ENCODE measurements around the gene TAF13.

Gene TAF13

DNA sequence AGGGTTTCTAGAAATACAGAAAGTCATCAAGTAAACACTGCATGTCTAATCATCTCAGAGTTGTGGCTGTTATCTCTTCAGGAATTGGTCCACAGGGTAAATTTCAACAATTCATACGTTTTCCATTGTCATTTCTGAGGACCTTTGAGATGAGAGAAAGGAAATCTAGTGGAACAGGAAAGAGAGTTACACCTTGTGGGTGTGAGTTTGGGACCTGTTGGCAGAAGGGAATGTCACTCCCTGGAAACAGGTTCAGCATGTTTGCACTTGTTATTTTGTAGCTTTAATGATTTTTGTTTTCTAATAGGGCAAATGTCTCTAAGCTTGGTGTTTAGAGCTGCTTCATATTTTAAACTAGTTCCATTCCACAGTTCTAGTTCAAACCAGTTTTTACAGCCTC, 20.3 kb upstream of the TAF13 start:
- no peak for TF ChIP-seq POLR2A (IDR thresholded peaks at IDR 0.05; ENCODE audit: extremely low read depth, insufficient read length)
- TF ChIP-seq MYC (IDR thresholded peaks at IDR 0.05; ENCODE audit: low read depth, low read length) = no peak
- TF ChIP-seq, protein P1, sequence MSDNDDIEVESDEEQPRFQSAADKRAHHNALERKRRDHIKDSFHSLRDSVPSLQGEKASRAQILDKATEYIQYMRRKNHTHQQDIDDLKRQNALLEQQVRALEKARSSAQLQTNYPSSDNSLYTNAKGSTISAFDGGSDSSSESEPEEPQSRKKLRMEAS (IDR thresholded peaks at IDR 0.05; ENCODE audit: low read depth, low read length) = no peak
- TF ChIP-seq, protein P2, sequence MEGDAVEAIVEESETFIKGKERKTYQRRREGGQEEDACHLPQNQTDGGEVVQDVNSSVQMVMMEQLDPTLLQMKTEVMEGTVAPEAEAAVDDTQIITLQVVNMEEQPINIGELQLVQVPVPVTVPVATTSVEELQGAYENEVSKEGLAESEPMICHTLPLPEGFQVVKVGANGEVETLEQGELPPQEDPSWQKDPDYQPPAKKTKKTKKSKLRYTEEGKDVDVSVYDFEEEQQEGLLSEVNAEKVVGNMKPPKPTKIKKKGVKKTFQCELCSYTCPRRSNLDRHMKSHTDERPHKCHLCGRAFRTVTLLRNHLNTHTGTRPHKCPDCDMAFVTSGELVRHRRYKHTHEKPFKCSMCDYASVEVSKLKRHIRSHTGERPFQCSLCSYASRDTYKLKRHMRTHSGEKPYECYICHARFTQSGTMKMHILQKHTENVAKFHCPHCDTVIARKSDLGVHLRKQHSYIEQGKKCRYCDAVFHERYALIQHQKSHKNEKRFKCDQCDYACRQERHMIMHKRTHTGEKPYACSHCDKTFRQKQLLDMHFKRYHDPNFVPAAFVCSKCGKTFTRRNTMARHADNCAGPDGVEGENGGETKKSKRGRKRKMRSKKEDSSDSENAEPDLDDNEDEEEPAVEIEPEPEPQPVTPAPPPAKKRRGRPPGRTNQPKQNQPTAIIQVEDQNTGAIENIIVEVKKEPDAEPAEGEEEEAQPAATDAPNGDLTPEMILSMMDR (IDR thresholded peaks at IDR 0.05; ENCODE audit: low read depth, low read length) = no peak
- no peak overlapping the region for H3K4me3 ChIP-seq (ENCODE audit: low read depth, low read length)
- DNase-seq (ENCODE audit: low read depth) = no peak

DNA sequence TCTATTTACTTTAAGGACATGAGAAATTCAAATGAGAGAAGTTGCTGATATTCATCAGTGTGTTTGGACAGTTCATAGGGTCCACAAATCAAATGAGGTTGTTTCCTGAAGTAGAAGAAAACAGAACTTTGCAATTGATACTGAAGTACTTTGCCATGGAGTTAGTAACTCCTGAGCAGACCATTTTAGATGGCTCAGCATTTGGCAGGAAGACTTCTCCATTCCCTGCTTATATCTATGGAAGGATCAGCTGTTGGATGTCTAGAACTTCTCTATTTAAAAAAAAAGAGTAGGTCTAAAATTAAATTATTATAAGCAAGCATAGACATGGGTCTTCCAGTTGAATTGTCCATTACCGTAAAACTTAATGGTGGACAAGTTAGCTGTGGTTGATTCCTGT, 19.8 kb upstream of the TAF13 start:
- no peak for DNase-seq (ENCODE audit: low read depth)
- TF ChIP-seq MYC (IDR thresholded peaks at IDR 0.05; ENCODE audit: low read depth, low read length) = no peak
- no peak for TF ChIP-seq POLR2A (IDR thresholded peaks at IDR 0.05; ENCODE audit: extremely low read depth, insufficient read length)
- TF ChIP-seq, protein P2 (IDR thresholded peaks at IDR 0.05; ENCODE audit: low read depth, low read length) = no peak
- TF ChIP-seq, protein P1 (IDR thresholded peaks at IDR 0.05; ENCODE audit: low read depth, low read length) = no peak

DNA sequence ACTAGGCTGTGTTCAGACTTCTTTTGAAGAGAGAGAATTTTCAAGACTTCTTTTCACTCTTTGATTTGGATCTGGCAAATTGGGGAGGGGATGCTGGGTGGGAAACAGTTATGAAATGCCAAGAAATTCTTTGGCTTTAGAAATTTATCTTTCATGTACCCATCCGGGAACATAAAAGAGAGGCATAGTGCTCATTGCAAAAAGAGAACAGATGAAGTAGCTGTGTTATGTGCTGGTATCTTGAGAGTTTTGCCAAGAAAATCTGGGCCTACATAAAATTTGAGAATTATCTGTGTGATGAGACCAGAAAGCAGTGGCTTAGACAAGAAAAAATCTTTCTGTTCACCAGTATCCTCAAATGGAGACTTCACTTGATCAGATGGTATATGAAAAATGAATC, 19.1 kb upstream of the TAF13 start:
- no peak overlapping the region for H3K4me3 ChIP-seq (ENCODE audit: low read depth, low read length)
- TF ChIP-seq, protein P2 (IDR thresholded peaks at IDR 0.05; ENCODE audit: low read depth, low read length) = no peak
- TF ChIP-seq, protein P1 (IDR thresholded peaks at IDR 0.05; ENCODE audit: low read depth, low read length) = no peak
- TF ChIP-seq POLR2A (IDR thresholded peaks at IDR 0.05; ENCODE audit: extremely low read depth, insufficient read length) = no peak
- no peak for TF ChIP-seq MYC (IDR thresholded peaks at IDR 0.05; ENCODE audit: low read depth, low read length)
- DNase-seq (ENCODE audit: low read depth) = no peak

More for the DNA sequence above, 19.8 kb upstream of the TAF13 start:
- H3K4me3 ChIP-seq (ENCODE audit: low read depth, low read length) = no peak overlapping the region

DNA sequence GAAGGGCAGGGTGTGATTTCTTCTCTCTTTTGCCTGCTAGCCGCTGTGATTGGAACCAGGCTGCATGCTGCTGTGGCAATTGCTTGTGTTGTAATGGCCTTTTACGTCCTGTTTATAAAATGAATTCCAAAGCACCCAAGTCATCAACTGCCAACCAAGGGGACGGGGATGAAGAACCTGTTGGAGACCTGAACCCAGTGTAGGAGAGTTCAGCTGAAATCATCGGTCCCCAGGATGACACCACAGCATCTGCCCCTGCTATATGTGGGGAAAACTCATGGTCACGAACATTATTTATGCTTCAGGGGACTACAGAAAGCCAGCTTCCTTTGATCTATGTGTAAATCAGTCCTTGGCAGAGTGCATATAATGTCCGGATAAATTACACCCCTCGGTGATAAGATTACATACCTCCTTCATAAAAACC, 18.6 kb upstream of the TAF13 start:
- TF ChIP-seq, protein P1 (IDR thresholded peaks at IDR 0.05; ENCODE audit: low read depth, low read length) = no peak
- TF ChIP-seq POLR2A (IDR thresholded peaks at IDR 0.05; ENCODE audit: extremely low read depth, insufficient read length) = no peak
- no peak for TF ChIP-seq MYC (IDR thresholded peaks at IDR 0.05; ENCODE audit: low read depth, low read length)
- TF ChIP-seq, protein P2 (IDR thresholded peaks at IDR 0.05; ENCODE audit: low read depth, low read length) = no peak
- no peak for DNase-seq (ENCODE audit: low read depth)
- H3K4me3 ChIP-seq (ENCODE audit: low read depth, low read length) = no peak overlapping the region

DNA sequence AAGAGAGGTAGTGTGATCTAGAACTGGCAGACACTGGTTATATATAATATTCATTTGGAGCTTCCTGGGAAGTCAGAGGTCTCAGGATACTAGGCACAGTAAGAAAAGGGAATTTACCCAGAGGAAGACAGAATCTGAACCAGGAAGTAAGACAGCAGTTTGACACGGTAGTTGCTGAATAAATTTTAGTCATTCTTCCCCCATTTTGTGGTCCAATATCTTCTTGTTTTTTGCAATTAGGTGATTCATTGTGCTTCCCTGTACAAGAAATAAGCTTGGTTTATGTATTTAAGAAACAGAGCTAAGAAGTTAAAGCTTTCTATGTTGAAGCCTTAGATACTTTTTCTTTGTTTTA, 16.0 kb upstream of the TAF13 start:
- peak; percentile 74 for DNase-seq (ENCODE audit: low read depth)
- peak overlapping the region; percentile 82 for H3K4me3 ChIP-seq (ENCODE audit: low read depth, low read length)
- TF ChIP-seq MYC (IDR thresholded peaks at IDR 0.05; ENCODE audit: low read depth, low read length) = no peak
- TF ChIP-seq, protein P2 (IDR thresholded peaks at IDR 0.05; ENCODE audit: low read depth, low read length) = no peak
- TF ChIP-seq POLR2A (IDR thresholded peaks at IDR 0.05; ENCODE audit: extremely low read depth, insufficient read length) = no peak
- TF ChIP-seq, protein P1 (IDR thresholded peaks at IDR 0.05; ENCODE audit: low read depth, low read length) = no peak

Measured in NB4 (cell line).